Measurements from ENCODE around the gene CTPS1.

CTPS1 gene, protein sequence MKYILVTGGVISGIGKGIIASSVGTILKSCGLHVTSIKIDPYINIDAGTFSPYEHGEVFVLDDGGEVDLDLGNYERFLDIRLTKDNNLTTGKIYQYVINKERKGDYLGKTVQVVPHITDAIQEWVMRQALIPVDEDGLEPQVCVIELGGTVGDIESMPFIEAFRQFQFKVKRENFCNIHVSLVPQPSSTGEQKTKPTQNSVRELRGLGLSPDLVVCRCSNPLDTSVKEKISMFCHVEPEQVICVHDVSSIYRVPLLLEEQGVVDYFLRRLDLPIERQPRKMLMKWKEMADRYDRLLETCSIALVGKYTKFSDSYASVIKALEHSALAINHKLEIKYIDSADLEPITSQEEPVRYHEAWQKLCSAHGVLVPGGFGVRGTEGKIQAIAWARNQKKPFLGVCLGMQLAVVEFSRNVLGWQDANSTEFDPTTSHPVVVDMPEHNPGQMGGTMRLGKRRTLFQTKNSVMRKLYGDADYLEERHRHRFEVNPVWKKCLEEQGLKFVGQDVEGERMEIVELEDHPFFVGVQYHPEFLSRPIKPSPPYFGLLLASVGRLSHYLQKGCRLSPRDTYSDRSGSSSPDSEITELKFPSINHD

DNA sequence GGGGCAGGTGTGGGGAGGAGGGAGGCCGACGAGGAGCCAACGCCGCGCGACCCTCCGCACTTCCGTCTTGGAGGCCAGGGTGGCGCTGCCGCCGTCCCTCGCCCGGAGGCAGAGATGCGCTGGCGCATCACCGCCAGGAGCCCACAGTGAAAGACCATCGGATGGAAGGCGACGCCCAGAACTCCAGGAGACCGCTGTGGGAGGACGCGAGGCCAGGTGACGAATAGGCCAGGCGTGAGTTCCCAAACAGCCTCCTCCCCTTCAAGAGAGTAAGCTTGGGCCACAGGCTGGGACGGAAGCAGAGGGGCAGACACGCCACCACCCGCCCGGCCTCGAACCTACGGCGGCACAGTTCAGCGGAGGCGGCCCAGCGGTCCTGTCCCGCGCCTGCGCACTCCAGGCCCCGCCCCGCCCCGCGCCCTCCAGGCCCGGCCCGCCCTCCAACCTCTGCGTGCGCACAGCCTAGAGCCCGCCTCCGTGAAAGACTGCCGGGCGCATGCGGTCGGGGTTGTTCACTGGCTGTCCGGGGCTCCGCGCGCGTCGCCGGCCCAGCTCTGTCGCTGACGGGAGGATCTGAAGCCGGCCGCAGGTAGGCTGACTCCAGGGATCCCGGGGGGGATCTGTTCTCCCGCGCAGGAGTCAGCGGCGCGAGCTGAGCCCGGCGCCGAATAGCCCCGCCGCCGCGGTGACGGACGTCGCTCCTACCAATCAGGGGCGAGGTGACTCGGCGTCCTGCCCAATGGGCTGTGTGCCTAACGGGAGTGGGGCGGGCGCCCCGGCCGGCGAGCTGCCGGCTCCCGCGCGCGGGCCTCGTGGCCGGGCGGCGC, at the start of gene CTPS1:
Gene CTPS1, plus strand, starts transcription at position 456 of the 827 bp plus-strand sequence. CDS start 3,595 bp downstream, outside the sequence.
- DNase-seq (ENCODE audit: low spot score) = peak; percentile 99

DNA sequence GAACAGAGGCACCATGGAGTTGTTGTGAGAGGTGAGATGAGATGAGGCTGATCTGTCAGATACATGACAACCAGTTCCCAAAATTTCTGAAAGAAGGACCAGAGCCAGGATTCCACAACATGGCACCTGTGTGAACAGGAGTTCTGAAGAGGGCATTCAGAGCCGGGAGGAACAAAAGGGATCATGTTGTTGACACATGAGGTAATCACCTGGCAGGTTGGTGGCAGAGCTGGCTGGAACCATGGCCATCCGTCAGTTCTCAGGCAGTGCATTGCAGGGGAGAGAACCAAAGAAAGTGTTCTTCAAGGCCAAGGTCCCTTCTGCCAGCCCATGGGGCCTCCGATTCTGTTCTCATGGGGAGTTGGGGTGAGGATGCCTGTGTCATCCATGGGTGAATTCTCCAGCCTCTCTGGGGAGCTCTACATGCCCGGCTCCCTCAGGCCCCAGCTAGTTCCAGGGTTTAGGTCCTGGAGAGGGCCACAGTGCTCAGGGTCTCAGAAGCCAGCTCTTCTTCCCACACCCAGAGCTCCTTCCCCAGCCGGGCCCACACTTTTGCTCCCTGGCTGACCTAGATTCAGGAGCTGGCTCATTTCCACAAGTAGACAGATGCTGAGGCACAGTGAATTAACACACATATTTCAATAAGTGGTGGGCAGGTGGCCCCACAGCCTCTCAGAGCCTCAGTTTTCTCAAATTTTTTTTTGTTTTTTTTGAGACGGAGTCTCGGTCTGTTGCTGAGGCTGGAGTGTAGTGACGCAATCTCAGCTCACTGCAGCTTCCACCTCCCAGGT, 49.1 kb upstream of the CTPS1 start:
- no peak for DNase-seq (ENCODE audit: low spot score)

DNA sequence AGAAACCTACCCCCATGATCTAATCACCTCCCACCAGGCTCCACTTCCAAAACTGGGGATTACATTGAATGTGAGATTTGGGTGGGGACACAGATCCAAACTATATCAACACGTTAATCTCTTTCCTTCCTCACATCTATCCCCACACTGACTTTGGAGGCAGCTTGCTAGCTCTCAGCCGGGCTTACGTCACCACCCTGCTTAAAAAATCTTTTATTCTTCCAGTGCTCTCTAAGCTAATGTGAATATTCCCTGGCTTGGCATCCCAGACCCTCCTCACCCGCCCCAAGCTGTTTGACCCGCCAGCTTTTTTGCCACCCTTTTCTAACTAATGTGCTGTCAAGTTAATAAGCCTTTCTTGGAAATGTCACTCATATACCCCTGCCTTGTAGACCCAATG, 47.9 kb upstream of the CTPS1 start:
- no peak for DNase-seq (ENCODE audit: low spot score)

DNA sequence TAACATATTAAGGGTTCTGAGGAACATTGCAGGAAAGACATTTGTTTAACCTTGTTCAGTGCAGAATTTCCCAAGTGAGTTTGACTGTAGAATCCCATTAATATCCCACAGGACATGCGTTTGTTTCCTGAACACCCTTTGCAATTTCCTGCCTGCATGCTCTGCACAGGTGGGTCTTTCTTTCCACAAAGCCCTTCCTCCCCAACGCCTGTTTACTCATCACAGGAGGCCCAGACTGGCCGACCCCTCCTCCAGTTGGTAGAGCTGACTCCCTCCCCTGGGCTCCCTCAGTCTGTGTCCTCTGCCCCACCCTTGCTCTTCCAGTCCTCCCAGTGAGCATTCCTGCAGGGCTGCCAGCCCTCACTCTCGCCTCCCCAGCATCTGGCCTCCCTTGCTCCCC, 47.5 kb upstream of the CTPS1 start:
- no peak for DNase-seq (ENCODE audit: low spot score)

DNA sequence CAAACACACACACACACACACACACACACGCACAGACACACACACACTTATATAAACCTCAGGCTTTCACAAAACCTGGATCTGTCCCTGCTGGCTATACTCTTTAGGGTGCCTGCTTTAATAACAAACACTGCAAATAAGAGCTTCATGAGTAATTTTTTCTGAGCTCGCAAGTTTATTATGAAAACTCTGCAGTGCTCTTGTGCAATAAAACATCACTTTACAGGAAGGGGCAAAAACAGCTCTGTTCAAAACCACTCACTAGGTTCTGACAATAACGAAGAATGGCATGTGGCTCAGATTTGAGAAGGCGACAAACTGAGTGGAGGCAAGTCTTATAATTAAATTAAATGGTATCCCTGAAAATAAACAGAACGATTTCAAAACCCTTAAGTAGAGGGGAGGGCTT, 42.6 kb upstream of the CTPS1 start:
- no peak for DNase-seq (ENCODE audit: low spot score)

DNA sequence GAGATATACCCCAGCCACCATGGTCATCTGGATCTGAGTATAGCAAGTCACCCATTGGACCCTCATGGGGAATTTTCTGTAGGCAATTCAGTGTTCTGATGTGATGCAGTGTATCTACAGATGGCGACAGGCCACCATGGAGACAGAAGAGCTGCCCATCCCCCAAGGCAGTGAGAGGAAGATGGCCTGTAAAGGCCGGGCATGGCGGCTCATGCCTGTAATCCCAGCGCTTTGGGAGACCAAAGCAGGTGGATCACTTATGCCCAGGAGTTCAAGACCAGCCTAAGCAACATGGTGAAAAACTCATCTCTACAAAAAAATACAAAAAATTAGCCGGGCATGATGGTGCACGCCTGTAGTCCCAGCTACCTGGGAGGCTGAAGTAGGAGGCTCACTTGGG, 41.1 kb upstream of the CTPS1 start:
- DNase-seq (ENCODE audit: low spot score) = no peak

DNA sequence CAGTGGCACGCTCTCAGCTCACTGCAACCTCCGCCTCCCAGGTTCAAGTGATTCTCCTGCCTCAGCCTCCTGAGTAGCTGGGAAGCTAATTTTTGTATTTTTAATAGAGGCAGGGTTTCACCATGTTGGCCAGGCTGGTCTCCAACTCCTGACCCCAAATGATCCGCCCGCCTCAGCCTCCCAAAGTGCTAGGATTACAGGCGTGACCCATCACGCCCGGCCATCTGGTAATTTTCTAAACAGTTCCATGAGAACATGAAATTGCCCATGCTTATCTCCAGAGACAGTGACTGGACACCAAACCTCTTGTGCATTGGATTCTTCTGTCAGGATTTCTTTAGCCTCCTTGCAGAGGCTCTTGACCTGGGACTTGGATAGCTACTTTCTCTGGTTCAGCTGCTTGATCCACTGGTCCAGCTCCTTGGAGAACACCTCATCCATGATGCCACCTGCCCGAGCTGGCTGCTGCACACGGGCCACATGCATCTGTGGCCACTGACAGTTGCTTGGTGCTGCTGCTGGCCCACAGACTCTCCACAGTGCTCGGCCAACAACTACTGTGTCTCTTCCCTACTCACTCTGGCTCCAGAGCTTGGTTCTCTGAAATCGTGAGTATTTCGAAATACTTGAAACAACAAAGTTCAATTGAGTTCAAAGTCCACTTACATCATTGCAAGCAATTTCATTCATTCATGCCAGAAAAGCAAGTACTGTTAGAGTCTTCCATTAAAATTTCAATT, 40.0 kb upstream of the CTPS1 start:
- no peak for DNase-seq (ENCODE audit: low spot score)

DNA sequence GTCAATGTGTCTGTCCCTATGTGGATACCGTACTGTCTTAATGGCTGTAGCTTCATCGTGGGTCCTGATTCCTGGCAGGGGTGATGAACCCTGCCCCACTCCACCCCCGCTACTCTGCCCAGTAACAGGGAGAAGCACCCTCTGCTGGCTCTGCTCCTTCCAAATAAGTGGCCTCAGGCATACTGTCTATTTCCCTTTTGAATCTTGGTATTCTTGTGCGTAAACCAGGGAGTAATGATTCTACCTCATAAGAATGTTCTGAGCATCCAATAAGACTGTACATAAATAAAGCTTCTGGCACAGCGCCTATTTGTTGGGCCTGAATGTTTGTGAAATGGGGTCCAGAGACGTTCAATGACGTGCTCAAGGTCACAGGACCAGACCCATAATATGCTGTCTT, 35.2 kb upstream of the CTPS1 start:
- no peak for DNase-seq (ENCODE audit: low spot score)

DNA sequence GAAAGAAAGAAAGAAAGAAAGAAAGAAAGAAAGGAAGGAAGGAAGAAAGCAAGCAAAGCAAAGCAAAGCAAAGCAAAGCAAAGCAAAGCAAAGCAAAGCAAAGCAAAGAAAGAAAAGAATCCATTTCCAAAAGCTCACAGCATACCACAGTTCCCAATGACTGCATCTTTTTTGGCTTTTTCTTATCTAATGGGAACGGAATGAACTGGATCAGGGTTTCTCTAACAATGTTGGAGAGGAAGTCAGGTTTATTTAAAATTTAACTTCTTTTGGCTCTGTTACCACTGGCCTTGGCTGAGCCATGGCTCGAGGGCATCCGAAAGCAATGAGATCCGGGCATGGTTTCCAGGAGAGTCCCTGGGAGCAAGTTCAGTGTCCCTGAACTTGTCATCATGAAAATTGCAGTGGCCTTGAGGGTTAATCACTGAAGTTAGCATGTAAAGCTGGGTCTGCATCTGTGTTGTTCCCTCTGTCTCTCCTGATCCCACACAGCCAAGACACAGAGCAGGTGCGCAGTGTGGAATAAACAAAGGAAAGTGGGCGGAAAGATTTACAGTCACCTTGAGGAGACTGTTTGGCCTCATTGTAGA, 34.6 kb upstream of the CTPS1 start:
- no peak for DNase-seq (ENCODE audit: low spot score)

DNA sequence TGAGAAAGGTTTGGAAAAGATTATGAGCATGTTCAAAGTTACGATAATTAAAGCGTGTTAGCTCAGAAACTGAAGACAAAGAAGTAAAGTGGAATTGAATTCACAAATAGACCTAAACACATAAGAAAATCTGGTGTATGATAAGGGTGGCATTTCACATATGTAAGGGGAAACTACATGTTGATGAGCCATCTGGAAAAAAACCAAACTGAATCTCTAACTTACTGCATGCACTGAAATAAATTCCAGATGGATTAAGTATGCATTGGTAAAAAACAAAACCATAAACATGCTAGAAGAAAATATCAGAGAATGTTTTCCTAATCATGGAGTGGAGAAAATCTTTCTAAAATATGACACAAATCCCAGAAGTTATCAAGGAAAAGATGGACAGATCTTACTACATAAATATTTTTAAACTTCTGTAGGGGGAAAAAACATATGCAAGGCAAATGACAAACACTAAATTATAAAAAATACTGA, 34.0 kb upstream of the CTPS1 start:
- no peak for DNase-seq (ENCODE audit: low spot score)

DNA sequence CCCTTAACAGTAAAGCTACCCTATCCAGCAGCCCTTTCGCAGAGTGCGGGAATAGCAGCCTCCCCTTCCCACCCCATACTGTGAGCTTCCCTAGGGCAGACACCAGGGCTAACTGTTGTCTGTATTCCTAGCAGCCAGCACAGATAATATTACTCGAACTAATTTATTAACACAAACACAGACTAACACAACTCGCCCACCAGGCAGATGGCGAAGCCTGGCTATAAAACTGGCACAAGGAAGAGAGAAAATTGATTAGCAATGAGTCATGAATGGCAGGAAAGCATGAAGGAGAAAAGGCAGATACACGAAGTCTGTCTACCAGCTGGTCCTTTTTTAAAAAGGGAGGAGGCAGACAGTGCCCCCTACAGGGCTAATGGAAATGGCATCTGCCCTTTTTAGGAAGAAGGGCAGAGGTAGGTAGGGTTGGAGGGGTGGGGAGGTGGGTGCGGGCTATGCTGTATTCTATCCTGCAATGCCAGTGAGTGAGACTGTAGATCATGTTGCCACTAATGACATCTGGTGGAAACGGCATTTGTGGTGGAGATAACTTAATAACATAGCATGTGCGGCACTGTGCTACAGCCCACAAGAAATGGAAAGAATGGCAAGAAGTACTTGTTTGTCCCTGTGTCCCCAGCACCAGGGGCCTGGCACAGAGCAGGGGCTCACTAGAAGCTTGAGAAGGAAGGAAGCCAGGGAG, 30.6 kb upstream of the CTPS1 start:
- peak; percentile 69 for DNase-seq (ENCODE audit: low spot score)

DNA sequence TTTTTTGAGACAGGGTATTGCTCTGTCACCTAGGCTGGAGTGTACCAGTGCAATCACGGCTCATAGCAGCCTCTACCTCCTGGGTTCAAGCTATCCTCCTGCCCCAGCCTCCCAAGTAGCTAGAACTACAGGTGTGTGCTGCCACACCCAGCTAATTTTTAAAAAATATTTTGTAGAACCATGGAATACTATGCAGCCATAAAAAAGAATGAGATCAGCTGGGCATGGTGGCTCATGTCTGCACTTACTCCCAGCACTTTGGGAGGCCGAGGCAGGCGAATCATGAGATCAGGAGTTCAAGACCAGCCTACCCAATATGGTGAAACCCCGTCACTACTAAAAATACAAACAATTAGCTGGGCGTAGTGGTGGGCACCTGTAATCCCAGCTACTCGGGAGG, 29.9 kb upstream of the CTPS1 start:
- DNase-seq (ENCODE audit: low spot score) = no peak

DNA sequence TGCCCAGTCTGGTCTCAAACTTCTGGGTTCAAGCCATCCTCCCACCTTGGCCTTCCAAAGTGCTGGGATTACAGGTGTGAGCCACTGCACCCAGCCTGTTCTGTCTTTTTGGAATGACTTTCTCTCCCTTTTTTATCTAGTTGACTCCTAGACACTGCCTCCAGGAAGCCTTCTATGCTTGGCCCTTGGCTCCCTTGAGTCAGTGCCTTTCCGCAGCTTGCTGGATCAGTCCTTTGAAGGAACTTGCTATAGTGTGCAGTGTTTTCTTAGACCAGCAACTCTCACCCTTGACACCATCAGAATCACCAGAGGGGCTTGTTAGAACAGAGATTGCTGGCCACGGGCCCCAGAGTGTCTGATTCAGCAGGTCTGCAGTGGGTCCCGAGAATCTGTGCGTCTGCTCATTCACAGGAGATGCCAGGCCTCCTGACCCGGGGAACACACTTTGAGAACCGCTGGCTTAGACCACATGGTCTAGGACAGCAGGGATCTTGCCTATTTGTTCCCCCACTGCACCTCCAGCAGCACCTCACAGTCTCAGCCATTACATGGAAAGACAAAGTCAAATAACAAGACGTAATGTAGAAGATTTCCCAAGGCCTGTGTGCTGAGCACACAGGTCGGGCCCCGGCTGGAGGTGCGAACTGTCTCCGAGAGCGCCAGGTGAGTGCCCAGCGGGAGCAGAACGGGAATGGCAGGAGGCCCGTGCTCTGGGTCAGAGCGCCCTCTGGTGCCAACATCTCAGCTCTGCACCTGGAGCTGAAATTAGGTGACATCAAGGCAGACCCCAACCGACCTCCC, 27.4 kb upstream of the CTPS1 start:
- DNase-seq (ENCODE audit: low spot score) = peak; percentile 91

DNA sequence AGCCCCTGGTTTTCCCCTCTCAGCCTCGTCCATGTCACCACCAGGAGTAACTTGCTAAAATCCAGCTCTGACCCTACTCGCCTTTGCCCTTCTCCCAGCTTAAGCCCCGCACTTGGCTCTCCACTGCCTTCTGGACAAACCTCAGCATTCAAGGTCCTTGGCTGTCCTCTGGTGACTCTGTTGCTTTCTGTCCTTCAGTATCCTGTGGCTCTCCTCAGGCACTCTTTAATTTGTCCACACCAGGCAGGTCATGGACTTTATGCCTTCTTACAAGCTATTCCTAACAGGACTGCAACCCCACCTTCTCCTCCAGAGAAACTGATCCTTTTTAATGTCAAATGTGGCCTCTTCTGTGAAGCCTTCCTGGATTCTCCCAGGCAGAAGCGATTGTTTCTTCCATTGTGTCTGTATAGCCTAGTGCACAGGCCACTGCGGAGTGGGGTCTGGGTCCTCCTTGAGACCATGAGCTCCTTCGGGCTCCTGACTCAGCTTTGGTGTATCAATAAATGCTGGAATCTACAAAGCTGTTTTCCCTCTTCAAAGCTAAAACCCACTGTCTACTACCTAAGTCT, 26.7 kb upstream of the CTPS1 start:
- DNase-seq (ENCODE audit: low spot score) = no peak

DNA sequence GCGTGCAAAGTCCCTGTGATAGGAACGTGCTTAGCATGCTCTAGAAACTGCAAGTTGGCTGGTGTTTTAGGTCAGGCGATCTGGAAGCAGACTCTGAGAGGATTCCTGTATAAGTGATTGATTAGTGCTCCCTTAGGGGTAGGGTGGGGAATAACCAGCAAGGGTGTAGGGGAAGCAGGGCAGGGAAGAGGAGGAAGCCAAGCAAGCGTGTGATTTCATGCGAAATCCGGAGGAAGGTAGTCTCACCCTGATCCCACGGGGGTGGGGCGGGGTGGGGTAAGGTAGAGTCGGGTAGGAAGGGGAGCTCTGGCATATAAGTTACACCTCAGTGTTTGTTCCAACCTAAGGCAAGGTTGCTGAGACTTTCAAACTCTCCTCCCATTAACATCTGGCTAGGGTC, 24.9 kb upstream of the CTPS1 start:
- no peak for DNase-seq (ENCODE audit: low spot score)

DNA sequence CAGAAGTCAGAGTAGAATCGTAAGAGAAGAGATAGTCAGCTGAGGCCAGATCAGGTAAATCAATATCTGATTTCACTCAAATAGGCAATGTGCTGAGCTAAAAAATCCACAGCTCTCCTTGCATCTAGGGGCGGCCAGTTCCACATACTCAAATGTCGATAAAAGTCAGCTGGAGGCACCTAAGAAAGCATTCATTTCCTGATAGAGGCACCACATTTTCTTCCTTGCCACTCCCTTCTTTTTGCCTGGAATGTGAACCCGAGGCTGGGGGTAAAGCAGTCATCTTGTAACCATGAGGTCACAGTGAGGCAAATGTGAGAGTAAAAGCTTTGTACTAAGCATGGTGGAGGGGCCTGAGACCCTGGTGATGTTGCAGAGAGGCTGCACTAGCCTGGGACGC, 24.2 kb upstream of the CTPS1 start:
- no peak for DNase-seq (ENCODE audit: low spot score)

DNA sequence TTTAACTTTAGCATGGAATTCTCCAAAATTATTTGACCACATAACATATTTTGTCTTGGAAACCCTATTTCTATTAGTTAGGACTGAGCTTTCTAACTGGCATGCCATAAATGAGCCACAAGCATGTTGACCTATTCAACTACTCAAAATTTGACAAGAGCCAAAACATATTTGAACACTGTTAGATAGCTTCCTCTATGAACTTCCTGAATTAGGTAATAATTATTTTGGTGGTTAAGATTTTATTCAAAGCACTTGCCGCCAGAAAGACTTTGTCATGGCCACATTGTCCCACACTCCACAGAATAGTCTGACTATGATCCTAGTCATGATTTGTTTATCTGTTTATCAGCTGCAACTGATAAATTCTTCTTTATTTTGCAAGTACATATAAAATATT, 23.1 kb upstream of the CTPS1 start:
- no peak for DNase-seq (ENCODE audit: low spot score)

DNA sequence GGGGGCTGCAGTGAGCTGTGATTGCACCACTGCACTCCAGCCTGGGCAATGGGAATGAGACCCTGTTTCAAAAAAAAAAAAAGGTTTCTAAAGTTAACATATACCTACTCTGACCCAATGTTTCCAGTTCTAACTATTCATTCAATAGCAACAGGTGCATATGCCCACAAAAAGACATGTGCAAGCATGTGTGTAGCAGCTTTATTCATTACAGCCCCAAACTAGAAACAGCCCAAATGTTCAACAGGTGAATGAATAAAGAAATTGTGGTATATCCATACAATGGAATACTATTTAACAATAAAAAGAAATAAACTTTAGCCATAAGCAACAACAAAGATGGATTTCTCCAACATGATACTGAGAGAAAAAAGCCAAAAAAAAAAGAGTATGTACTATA, 21.3 kb upstream of the CTPS1 start:
- DNase-seq (ENCODE audit: low spot score) = no peak

DNA sequence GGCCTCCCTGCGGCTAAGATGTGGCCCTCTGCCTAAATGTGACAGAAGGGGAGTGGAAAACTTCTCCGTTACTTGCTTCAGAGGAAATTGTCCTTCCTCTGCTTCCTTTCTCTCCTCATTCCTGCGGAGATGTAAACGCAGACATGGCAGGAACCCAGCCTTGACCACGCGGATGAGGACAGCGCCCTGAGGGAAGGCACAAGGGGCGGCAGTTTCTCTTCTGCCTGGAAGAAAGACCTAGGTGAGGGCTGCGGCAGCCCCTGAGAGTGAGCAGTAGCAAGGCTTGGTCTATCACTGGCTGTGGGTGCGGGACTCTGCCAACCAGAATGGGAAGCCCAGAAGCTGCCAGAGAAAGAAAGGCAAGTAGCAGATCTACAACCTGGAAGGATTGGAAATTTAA, 14.0 kb upstream of the CTPS1 start:
- no peak for DNase-seq (ENCODE audit: low spot score)
